Panc1 (cell line): Measurements from ENCODE around the gene DVL2.

ENCODE experiments used
- TF ChIP-seq, protein P1 (sequence below): fragments of 450-650 bp; IDR thresholded peaks from 2 replicates; pipeline ENCODE4 v1.5.1; 2017; ENCODE audit warnings: mild to moderate bottlenecking
- TF ChIP-seq, protein P2 (sequence below), 2 experiments: IDR thresholded peaks; 2 replicates each; pipeline ENCODE4 v1.6.1; 2011 to 2012; ENCODE audit warnings: low read depth in 2 of 2, control low read depth in 1 of 2, low read length in 1 of 2, mild to moderate bottlenecking in 1 of 2, moderate library complexity in 1 of 2; ENCODE audit not compliant: insufficient read depth in 1 of 2

DNA sequence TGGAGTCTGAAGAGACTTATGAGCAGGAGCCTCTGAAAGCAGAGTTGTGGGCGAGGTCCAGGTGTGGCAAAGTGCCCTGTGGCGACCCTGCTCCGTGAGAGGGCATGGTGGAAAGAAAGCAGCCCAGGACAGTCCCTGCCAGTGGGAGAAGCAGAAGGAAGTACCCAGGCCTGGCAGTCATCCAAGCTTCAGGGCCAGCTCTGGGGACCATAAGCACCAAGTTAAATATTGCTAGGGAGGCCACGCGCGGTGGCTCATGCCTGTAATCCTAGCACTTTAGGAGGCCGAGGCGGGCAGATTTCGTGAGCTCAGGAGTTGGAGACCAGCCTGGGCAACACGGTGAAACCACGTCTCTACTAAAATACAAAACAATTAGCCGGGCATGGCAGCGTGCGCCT is 50.2 kb downstream of the DVL2 start:
- TF ChIP-seq, protein P1, sequence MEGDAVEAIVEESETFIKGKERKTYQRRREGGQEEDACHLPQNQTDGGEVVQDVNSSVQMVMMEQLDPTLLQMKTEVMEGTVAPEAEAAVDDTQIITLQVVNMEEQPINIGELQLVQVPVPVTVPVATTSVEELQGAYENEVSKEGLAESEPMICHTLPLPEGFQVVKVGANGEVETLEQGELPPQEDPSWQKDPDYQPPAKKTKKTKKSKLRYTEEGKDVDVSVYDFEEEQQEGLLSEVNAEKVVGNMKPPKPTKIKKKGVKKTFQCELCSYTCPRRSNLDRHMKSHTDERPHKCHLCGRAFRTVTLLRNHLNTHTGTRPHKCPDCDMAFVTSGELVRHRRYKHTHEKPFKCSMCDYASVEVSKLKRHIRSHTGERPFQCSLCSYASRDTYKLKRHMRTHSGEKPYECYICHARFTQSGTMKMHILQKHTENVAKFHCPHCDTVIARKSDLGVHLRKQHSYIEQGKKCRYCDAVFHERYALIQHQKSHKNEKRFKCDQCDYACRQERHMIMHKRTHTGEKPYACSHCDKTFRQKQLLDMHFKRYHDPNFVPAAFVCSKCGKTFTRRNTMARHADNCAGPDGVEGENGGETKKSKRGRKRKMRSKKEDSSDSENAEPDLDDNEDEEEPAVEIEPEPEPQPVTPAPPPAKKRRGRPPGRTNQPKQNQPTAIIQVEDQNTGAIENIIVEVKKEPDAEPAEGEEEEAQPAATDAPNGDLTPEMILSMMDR, result no peak
- TF ChIP-seq, protein P2, sequence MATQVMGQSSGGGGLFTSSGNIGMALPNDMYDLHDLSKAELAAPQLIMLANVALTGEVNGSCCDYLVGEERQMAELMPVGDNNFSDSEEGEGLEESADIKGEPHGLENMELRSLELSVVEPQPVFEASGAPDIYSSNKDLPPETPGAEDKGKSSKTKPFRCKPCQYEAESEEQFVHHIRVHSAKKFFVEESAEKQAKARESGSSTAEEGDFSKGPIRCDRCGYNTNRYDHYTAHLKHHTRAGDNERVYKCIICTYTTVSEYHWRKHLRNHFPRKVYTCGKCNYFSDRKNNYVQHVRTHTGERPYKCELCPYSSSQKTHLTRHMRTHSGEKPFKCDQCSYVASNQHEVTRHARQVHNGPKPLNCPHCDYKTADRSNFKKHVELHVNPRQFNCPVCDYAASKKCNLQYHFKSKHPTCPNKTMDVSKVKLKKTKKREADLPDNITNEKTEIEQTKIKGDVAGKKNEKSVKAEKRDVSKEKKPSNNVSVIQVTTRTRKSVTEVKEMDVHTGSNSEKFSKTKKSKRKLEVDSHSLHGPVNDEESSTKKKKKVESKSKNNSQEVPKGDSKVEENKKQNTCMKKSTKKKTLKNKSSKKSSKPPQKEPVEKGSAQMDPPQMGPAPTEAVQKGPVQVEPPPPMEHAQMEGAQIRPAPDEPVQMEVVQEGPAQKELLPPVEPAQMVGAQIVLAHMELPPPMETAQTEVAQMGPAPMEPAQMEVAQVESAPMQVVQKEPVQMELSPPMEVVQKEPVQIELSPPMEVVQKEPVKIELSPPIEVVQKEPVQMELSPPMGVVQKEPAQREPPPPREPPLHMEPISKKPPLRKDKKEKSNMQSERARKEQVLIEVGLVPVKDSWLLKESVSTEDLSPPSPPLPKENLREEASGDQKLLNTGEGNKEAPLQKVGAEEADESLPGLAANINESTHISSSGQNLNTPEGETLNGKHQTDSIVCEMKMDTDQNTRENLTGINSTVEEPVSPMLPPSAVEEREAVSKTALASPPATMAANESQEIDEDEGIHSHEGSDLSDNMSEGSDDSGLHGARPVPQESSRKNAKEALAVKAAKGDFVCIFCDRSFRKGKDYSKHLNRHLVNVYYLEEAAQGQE (IDR thresholded peaks at IDR 0.05; ENCODE audit: insufficient read depth in 1 of 2, low read depth in 2 of 2, low read length in 1 of 2), result no peak
